ENCODE measurements around the gene CD320. TPM values are rescaled to one million over a fixed set of nuclear protein-coding genes. Genes with fewer than 3 reads are reported as not detected.
"Not testable (repeated sequence)": the region's sequence is repeated elsewhere in the genome, so short reads cannot be mapped to it uniquely, and the experiment has no call there.

Gene CD320
- total and polyA plus RNA-seq, 2 of the 8 experiments (the other 6 are each of a cell fraction or from before 2014, with no cell fraction given), result 80.4 to 157 TPM

DNA sequence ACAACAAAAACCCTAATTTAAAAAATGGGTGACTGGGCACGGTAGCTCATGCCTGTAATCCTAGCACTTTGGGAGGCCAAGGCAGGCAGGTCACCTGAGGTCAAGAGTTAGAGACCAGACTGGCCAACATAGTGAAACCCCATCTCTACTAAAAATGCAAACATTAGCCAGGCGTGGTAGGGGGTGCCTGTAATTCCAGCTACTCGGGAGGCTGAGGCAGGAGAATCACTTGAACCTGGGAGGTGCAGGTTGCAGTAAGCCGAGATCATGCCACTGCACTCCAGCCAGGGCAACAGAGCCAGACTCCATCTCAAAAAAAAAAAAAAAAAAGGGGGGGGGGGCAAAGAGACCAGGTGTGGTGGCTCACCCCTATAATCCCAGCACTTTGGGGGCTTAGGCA lies 43.9 kb downstream of the CD320 start:
- not testable (repeated sequence) for H3K4me3 ChIP-seq (ENCODE audit: extremely low read depth in 1 of 4, insufficient read depth in 2 of 4, low read depth in 3 of 4, low read length in 4 of 4); H3K23me2 ChIP-seq (ENCODE audit: low read depth, low read length); H4K20me1 ChIP-seq (replicated peaks in 1 of 2; ENCODE audit: control insufficient read depth in 1 of 2, insufficient read depth in 2 of 2, low read length in 2 of 2); H3K27me3 ChIP-seq (replicated peaks in 1 of 4; ENCODE audit: control insufficient read depth in 3 of 4, extremely low read depth in 1 of 4, insufficient read depth in 3 of 4, low read length in 3 of 4); FAIRE-seq; H2BK15ac ChIP-seq (ENCODE audit: low read length); H3K4me1 ChIP-seq (replicated peaks in 1 of 4; ENCODE audit: control insufficient read depth in 3 of 4, insufficient read depth in 4 of 4, low read length in 3 of 4); H2BK12ac ChIP-seq (ENCODE audit: low read depth, low read length); H3K9ac ChIP-seq (replicated peaks in 1 of 4; ENCODE audit: extremely low read depth in 1 of 4, low read depth in 3 of 4, low read length in 3 of 4); H2BK20ac ChIP-seq (ENCODE audit: low read length); H2BK5ac ChIP-seq (ENCODE audit: low read depth, low read length); H3K79me2 ChIP-seq (ENCODE audit: control insufficient read depth in 1 of 2, insufficient read depth in 2 of 2, low read length in 2 of 2); H3K4ac ChIP-seq (replicated peaks; ENCODE audit: insufficient read length, low read depth, low read length); H3K23ac ChIP-seq (ENCODE audit: insufficient read length); H2BK120ac ChIP-seq (replicated peaks; ENCODE audit: low read depth, low read length); H4K91ac ChIP-seq (replicated peaks; ENCODE audit: insufficient read length, low read length); H3K18ac ChIP-seq (ENCODE audit: extremely low read depth, low read length); H4K8ac ChIP-seq (ENCODE audit: extremely low read depth, insufficient read depth, low read length); H3K36me3 ChIP-seq (ENCODE audit: control insufficient read depth in 2 of 4, insufficient read depth in 4 of 4, low read length in 3 of 4); H3K79me1 ChIP-seq (ENCODE audit: low read depth, low read length); H3K9me3 ChIP-seq (ENCODE audit: insufficient read depth in 2 of 2, low read depth in 1 of 2, low read length in 1 of 2); H3K4me2 ChIP-seq (ENCODE audit: insufficient read depth in 1 of 2, low read depth in 2 of 2, low read length in 2 of 2); DNase-seq (ENCODE audit: low read depth in 1 of 2, low spot score in 2 of 2); H3K56ac ChIP-seq (replicated peaks; ENCODE audit: insufficient read length, low read depth, low read length); H3K27ac ChIP-seq (ENCODE audit: low read depth, low read length); H2AK5ac ChIP-seq (ENCODE audit: low read depth, low read length); H2AFZ ChIP-seq (ENCODE audit: low read length); H3K14ac ChIP-seq (ENCODE audit: insufficient read length); H4K5ac ChIP-seq (ENCODE audit: insufficient read length, low read depth, low read length)
- POLR2A ChIA-PET (ENCODE audit: partially characterized antibody), result interaction anchor here (1.4 kb wide), 1 partner anchor 128 kb away, joined by 4 read pairs; no protein-coding TSS in a partner anchor
- CTCF ChIA-PET (ENCODE audit: partially characterized antibody), result interaction anchor here (0.7 to 0.9 kb wide), 2 partner anchors 84 to 193 kb away, joined by 3 read pairs; no protein-coding TSS in a partner anchor
- WGBS, 2 experiments (ENCODE audit: extremely low coverage in 1 of 2, insufficient coverage in 1 of 2, insufficient read length in 1 of 2, insufficient replicate concordance in 2 of 2, low coverage in 1 of 2, low lambda C conversion rate in 2 of 2, missing lambda C conversion rate in 1 of 2), result 95% methylated on average over 4 of the region's 4 CpGs; no CpG with 5 or more reads in 1 of the 2 experiments
- TF ChIP-seq POLR2A (IDR thresholded peaks at IDR 0.05; ENCODE audit: control extremely low read depth in 1 of 2, low read depth in 2 of 2, low read length in 2 of 2), result peak in 1 of 2 experiments; percentile 13; a peak in 1 of 3 replicates

Data from H1 (cell line).